GM12874 (cell line): ENCODE results near the gene DMRT1.

Experiments
- TF ChIP-seq, protein P1 (sequence below): IDR thresholded peaks from 2 replicates; pipeline ENCODE4 v1.5.1; 2011; ENCODE audit warnings: low read depth, mild to moderate bottlenecking, control low read depth, low read length, moderate library complexity; ENCODE audit not compliant: insufficient read depth

The DMRT1 gene

DNA sequence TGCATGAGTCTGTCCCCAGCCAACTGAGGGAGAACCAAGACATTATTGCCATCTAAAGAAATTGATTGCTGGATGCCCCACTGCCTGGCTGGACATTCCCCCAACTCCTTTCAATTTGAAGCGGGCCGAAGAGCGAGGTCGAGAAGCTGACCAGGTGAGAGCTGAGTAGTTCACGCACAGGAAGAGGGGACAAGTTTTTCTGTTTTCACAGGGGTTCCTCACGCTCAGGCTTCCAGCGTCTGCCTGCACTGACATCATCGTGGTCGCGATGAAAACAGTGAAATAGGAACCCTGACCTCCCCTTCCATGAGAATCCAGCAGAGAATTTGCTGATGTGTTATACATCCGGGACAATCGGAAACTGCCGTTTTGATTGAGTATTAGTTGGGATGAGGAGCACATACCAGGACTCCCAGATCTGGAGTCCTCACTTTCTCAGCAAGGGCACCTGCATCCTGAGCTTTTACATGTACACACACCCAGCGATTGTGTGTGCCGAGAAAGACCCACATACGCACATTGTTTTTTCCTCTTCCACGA is 131.9 kb downstream of the DMRT1 start:
- TF ChIP-seq, protein P1, sequence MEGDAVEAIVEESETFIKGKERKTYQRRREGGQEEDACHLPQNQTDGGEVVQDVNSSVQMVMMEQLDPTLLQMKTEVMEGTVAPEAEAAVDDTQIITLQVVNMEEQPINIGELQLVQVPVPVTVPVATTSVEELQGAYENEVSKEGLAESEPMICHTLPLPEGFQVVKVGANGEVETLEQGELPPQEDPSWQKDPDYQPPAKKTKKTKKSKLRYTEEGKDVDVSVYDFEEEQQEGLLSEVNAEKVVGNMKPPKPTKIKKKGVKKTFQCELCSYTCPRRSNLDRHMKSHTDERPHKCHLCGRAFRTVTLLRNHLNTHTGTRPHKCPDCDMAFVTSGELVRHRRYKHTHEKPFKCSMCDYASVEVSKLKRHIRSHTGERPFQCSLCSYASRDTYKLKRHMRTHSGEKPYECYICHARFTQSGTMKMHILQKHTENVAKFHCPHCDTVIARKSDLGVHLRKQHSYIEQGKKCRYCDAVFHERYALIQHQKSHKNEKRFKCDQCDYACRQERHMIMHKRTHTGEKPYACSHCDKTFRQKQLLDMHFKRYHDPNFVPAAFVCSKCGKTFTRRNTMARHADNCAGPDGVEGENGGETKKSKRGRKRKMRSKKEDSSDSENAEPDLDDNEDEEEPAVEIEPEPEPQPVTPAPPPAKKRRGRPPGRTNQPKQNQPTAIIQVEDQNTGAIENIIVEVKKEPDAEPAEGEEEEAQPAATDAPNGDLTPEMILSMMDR = no peak

DNA sequence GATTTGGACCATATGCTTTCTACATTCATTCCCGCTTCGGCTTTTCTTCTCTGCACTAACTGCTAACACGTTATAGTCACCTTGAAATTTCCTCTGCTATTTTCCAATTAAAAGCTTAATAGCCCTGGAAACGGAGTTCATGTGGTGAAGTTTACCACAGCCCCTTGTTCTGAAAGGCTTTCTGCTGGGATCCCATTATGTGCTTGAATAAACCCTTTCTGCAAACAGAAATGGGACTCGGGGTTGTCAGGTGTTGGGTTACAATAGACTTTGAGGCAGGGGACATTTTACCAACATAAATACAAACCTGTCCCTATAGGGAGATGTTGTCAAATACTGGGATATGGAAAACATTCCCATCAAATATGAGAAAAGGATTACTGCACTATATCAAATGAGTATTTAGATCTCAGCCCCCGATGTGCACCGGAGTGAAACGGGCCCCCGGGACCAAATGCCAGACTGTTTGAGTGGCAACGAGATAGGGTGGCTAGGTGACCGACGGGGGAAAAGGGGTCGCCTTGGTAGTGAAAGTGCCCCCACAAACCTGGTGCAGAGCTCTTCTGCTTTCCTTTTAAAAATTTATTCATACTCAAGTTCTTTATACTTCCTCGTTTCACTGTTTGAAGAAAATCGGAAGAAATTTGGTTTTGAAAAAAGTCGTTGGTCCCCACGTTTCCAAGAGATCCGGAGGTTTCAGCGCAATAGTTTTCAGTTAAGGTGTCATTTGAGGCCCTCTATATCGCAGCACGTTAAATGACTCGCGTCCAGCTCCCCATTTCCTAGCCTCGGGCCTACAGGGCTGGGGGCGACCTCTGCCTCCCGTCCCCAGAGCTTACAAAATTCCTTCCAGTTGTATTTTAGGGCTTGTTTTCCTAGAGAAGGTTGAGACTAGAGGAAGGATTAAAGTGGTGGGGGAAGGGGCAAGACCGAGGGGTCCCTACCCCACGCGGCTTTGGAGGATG is 132.8 kb downstream of the DMRT1 start:
- TF ChIP-seq, protein P1 = no peak

DNA sequence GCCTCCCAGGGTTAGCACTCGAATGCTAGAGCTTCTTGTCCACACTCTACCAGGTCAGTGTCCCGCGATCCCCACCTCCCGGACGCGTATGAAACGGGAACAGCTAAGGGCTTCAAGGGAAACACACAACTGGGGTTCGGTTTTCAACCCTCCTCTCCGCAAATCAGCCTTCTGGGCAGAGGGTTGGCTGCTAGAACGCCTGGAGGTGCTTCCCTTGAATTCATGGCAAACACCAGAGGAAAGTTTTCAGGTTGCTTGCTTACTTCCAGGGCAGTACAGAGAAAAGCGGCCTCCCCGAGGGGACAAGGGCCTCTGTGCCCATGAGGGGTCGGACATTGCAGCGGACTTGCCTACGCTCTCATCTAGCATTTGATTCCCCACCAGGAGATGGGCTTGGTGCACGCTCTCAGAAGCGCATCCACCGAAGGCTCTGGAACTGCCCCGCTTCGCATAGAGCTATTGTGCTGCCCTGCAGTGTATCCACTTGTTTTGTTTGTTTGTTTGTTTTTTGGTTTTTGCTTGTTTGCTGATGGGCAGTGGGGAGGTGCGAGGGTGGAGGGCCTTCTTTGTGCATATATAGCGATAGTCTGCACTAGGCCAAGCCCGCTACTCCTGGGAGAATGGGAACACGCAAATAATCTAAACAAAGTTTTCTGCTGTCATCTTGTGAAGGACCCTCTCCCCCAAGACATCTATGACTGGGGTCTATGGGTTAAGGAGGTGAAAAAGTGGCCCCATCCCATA is 133.7 kb downstream of the DMRT1 start:
- TF ChIP-seq, protein P1 = no peak

DNA sequence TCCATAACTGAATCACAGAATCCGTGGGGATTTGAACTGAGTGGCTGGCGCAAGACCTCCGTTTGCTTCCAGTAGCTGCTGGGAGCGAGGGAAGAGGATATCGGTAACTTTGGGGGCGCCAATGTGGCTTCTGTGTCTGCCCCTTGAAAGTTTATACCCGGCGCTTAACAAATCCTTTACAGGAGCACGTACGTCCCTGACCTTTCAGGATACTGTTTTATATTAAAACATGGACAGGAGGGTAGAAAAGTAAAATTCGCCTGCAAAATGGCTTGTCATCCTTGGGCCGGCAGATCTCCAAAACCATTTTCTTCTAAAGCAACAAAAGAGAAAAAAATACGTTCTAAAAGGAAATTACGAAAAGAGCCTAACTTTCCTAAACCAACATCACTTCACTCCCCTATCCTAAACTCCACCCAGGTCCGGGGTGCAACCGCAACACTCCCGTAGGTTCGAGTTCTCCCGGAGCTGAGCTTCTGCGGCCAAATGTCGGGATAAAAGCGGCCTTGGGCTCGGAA is 134.3 kb downstream of the DMRT1 start:
- TF ChIP-seq, protein P1 = no peak

DNA sequence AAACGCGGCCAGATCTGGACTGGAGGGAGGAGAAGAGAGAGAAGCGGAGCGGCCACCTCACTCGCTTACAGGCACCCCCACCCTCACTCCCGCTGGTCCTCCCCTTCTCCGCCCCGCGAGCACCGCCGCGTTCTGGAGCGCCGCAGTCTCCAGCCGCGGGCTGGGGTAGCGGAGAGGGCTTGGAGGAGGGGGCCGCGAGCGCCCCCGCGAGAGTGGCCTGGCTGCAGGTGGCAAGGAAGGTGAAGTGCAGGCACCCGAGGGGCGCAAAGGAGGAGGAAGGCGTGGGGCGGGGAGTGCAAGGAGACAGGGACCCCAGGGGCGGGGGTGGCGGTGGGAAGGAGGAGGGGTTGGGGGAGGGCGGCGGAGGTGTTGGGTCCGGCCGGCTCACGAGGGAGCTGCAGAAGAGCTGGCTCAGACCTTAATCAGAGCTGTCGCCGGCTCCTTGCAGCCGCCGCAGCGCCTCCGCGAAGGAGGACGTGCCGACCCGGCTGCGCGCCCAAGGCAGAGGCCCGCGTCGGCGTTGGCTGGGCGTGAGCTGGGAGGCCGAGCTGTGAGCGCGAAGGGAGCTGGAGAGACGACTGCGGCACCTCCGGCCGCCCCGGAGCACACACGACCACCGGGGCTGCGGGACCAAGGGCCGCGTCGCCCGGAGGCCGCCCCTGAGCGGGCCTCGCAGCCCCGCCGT is 134.9 kb downstream of the DMRT1 start, which contains the start of gene DMRT3:
TSS of gene DMRT3 (plus strand) at position 398 of the 685 bp plus-strand sequence. CDS start 347 bp downstream, outside the sequence.
- TF ChIP-seq, protein P1 = no peak

DNA sequence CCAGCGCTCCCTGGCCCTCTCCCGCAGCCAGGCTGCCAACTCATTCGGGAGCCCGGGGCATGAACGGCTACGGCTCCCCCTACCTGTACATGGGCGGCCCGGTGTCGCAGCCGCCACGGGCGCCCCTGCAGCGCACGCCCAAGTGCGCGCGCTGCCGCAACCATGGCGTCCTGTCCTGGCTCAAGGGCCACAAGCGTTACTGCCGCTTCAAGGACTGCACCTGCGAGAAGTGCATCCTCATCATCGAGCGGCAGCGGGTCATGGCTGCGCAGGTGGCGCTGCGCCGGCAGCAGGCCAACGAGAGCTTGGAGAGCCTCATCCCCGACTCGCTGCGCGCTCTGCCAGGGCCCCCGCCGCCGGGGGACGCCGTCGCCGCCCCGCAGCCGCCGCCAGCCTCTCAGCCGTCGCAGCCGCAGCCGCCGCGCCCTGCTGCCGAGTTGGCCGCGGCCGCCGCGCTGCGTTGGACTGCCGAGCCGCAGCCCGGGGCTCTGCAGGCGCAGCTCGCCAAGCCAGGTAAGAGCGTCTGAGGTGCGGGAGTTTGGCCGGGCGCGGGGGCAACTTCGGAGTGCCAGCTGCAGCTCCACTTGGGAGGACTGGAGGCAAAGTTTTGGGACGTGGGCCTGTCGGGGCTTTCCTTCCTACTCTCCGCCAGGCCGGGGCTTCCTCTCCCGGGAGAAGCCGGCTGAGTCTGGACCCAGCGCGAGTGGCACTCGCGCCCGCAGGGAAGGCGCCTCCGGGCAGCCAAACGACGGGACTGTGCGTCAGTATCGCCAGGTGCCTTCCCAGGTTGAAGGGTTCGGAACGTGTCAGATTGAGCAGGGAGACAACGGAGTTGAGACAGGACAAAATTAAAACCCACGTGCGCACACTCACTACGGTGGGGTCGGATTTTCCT is 135.7 kb downstream of the DMRT1 start:
- TF ChIP-seq, protein P1 = no peak
